Stimulated activated CD8-positive, alpha-beta memory T cell treated with anti-CD3 and anti-CD28 coated beads, Interleukin-15, amount 100 ng/mL, for 4 hours (primary cell): Measurements from ENCODE around the gene SYNRG.

Experiments used
- DNase-seq, 2 donors: peaks; one replicate each; pipeline ENCODE4 v3.0.0-alpha.2; 2020; ENCODE audit warnings: low read depth in 2 of 2

Gene SYNRG

DNA sequence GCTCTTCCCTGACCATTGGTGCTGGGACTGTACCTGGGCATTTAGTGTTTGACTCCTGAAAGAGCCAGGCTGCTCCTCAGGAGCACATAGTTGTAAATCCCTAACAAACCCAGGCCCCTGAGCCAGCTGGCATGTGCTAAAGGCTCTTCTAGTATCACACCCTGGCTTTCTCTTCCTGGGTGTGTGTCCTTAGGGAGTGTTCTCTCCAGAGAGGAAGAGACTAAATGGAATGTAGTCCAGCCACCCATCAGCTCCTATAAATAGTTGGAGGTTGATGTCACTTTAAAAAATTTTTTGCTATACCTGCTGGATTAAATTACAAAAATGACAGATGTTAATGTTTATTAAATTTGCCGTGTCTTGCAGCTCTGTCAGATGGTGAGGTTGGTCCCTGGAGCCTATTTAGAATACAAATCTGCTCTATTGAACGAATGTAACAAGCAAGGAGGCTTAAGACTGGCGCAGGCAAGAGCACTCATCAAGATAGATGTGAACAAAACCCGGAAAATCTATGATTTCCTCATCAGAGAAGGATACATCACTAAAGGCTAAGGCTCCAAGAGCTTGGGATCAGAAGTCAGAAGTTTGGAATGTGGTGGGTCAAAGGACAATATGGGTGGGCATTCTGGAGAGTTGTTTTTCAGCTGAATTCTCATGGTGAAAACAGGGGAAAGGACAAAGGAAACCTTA lies 132.6 kb downstream of the SYNRG start:
- DNase-seq: no peak

DNA sequence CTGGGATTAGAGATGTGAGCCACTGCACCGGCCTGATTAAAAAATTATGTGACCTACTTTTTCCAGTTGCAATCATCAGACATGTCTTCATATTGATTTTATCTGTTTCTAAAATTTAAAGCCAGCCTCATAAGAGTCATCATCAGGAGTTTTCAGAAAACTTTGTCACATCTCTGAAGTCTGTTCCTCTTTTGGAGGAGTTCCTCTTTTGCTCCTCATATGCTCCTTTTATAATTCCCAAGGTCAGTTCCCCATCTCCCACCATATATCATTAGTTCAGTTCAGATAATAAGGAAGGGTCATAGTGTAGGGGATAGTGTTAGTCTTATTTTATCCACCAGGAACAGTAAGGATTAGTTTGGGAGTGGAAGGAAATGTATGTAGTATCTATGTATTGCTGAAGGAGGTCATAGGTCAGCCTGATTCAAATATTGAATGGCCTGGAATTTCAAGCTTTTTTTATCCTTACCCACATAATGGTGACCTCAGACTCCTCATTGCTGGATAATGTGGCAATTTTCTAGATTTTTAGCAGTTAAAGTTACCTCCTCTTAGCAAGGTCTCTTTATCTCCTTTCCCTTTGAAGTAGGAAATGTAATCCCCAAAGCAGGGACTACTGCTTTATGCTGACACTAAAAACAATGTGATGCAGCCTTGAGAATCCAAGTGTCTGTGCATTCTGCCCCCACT lies 133.3 kb downstream of the SYNRG start:
- no peak for DNase-seq

DNA sequence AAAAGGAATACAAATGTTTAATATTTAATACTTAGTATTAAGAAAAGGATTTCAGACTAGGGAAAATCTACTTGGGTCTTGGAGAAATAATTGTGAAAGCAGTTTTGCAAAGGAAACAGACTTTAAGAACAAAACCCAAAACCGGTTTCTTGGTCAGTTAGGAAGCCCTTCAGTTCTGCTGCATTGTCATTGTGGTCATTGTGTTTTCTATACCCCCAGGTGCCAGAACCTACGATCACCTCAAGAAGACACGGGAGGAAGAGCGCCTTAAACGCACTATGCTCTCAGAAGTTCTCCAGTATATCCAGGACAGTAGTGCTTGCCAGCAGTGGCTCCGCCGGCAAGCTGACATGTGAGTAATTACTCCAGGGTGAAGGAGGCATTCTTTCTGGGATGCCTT lies 139.0 kb downstream of the SYNRG start:
- DNase-seq: no peak

DNA sequence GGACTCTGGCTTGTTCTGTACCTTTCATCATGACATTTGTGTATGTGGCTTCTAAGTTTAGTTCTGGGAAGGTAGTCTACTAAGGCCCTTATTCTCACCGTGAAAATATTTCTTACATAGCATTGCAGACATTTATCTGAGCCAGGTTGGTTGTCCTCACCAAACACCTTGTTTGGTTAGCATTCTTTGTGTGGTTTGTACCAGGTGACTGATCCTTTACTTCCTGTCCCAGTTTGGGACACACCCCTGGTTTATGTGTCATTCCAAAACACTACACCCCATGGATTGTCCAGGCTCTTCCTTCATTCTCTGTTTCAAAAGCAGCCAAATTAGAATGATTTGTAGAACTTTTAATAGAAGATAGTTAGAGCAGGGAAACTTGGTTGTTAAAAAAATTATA lies 142.7 kb downstream of the SYNRG start:
- no peak for DNase-seq

DNA sequence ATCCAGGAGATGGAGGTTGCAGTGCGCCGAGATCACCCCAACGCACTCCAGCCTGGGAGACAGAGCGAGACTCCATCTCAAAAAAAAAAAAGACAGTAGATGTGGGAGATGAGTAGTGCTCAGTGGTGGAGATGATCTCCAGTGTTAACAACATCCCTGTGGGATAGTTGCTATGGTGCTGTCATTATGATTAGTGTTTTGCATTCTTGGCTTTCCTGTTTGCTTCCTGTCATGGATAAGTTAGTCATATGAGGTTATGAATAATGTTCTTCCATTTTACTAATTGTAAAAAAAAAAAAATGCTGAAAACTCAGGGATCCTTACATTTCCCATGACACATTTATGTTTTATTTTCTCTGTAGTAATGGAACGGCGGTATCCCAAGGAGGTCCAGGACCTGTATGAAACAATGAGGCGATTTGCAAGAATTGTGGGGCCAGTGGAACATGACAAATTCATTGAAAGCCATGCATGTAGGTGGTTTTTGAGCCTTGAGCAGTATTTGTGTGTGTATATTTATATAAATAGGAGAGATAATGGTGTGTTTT lies 144.1 kb downstream of the SYNRG start:
- no peak for DNase-seq
